GM12878 (cell line): Measurements from ENCODE around the gene FASTKD2. TPM values are rescaled to one million over a fixed set of nuclear protein-coding genes. Genes with fewer than 3 reads are reported as not detected.

Experiments used
- CHD4 ChIP-seq: fragments of 200-600 bp; sonication (generic); IDR thresholded peaks from 2 replicates; pipeline ENCODE4 v1.6.1; 2016; ENCODE audit warnings: mild to moderate bottlenecking
- CREB1 ChIP-seq: IDR thresholded peaks from 2 replicates; pipeline ENCODE4 v1.6.1; 2012; ENCODE audit warnings: low read depth, mild to moderate bottlenecking, inconsistent platforms
- CREM ChIP-seq: IDR thresholded peaks from 2 replicates; pipeline ENCODE4 v1.6.1; 2014; ENCODE audit warnings: antibody characterized with exemption, low read depth
- CUX1 ChIP-seq: IDR thresholded peaks from 2 replicates; pipeline ENCODE4 v1.6.1; 2012; ENCODE audit warnings: improper control_type of control experiment, low read depth, low read length; ENCODE audit not compliant: insufficient replicate concordance
- E2F4 ChIP-seq: IDR thresholded peaks from 2 replicates; pipeline ENCODE4 v1.6.1; 2012; ENCODE audit warnings: low read depth, low read length, improper control_type of control experiment
- GATAD2B ChIP-seq: fragments of 450-650 bp; conservative IDR thresholded peaks from 2 replicates; pipeline ENCODE4 v1.6.1; 2017; ENCODE audit warnings: low read depth, mild to moderate bottlenecking, moderate library complexity
- IKZF1 ChIP-seq: fragments of 450-650 bp; conservative IDR thresholded peaks from 2 replicates; pipeline ENCODE4 v1.6.1; 2017; ENCODE audit warnings: antibody characterized with exemption, mild to moderate bottlenecking
- IKZF2 ChIP-seq, 2 experiments: fragments of 450-650 bp; IDR thresholded peaks; 2 replicates each; pipeline ENCODE4 v1.6.1; 2017; ENCODE audit warnings: mild to moderate bottlenecking in 2 of 2, moderate library complexity in 2 of 2
- IRF4 ChIP-seq: IDR thresholded peaks from 2 replicates; pipeline ENCODE4 v1.6.1; 2011; ENCODE audit warnings: low read depth, low read length
- KDM1A ChIP-seq: fragments of 200-600 bp; sonication (generic); IDR thresholded peaks from 2 replicates; pipeline ENCODE4 v1.6.1; 2016; ENCODE audit warnings: borderline replicate concordance
- MXI1 ChIP-seq: fragments of 150-350 bp; IDR thresholded peaks from 2 replicates; pipeline ENCODE4 v1.6.1; 2011; ENCODE audit warnings: low read depth, mild to moderate bottlenecking, inconsistent platforms, low read length, improper control_type of control experiment
- NFYA ChIP-seq: IDR thresholded peaks from 2 replicates; pipeline ENCODE4 v1.6.1; 2011; ENCODE audit warnings: low read depth, mild to moderate bottlenecking, low read length, improper control_type of control experiment, borderline replicate concordance
- NKRF ChIP-seq: fragments of 450-650 bp; conservative IDR thresholded peaks from 2 replicates; pipeline ENCODE4 v1.6.1; 2017; ENCODE audit warnings: mild to moderate bottlenecking, moderate library complexity
- POU2F2 ChIP-seq: IDR thresholded peaks from 3 replicates; pipeline ENCODE4 v1.6.1; 2011; ENCODE audit warnings: low read depth, mild to moderate bottlenecking, low read length, borderline replicate concordance
- RAD51 ChIP-seq: fragments of 450-650 bp; IDR thresholded peaks from 2 replicates; pipeline ENCODE4 v1.6.1; 2016; ENCODE audit warnings: moderate library complexity, mild to moderate bottlenecking, inconsistent platforms
- RBBP5 ChIP-seq: fragments of 200-600 bp; sonication (generic); conservative IDR thresholded peaks from 2 replicates; pipeline ENCODE4 v1.6.1; 2016
- REST ChIP-seq: IDR thresholded peaks from 2 replicates; pipeline ENCODE4 v1.6.1; 2012; ENCODE audit warnings: mild to moderate bottlenecking, low read depth, low read length
- SIN3A ChIP-seq: IDR thresholded peaks from 2 replicates; pipeline ENCODE4 v1.6.1; 2012; ENCODE audit warnings: low read depth, low read length, improper control_type of control experiment
- SPI1 ChIP-seq: IDR thresholded peaks from 2 replicates; pipeline ENCODE4 v1.6.1; 2011; ENCODE audit warnings: low read depth, mild to moderate bottlenecking, low read length, moderate library complexity, borderline replicate concordance; ENCODE audit not compliant: insufficient read depth
- ZSCAN29 ChIP-seq: fragments of 450-650 bp; IDR thresholded peaks from 2 replicates; pipeline ENCODE4 v1.6.1; 2017; ENCODE audit warnings: mild to moderate bottlenecking, moderate library complexity
- polyA plus RNA-seq, 11 experiments: library from polyadenylated mRNA; depleted of rRNA in 4 of 11; unstranded in 6 of 11; stranded (reverse) in 5 of 11; fragments of >200 nt; fragmentation: Nextera tagmentation in 4 of 11; fragmentation: Illumina TruSeq in 1 of 11; extraction: Ambion mirVana in 4 of 11; extraction: Trizol in 1 of 11; gene quantifications; 1 replicate in 1 of 11; 2 replicates in 10 of 11; pipeline versions ENCODE4 v1.2.1 to v1.2.3, GENCODE V29; 2011 to 2016; ENCODE audit warnings: inconsistent platforms in 2 of 11, missing spikeins in 2 of 11, low read depth in 1 of 11
- total RNA-seq, 4 experiments: library from RNA; depleted of rRNA in 3 of 4; stranded (reverse); fragments of >200 nt in 3 of 4; fragmentation: Illumina TruSeq in 1 of 4; extraction: Trizol in 1 of 4; gene quantifications; 2 replicates each; pipeline versions ENCODE4 v1.2.1 to v1.2.3, GENCODE V29; 2013 to 2021

Gene FASTKD2
- total and polyA plus RNA-seq, 10 of the 15 experiments (the other 5 are each of a cell fraction or from before 2014, with no cell fraction given) = 32.1 to 115 (median 52.3) TPM

- no peak for TF ChIP-seq REST
- TF ChIP-seq MXI1 = no peak
- no peak; the same call in 2 of the 3 replicates for TF ChIP-seq POU2F2
- no peak for TF ChIP-seq RAD51
- no peak for TF ChIP-seq CREB1
- TF ChIP-seq KDM1A = no peak
- TF ChIP-seq GATAD2B = no peak
- TF ChIP-seq SPI1 = no peak
- TF ChIP-seq NKRF = peak; percentile 54; the same call in 1 of the 2 replicates
- no peak for TF ChIP-seq IKZF1
- TF ChIP-seq E2F4 = 0 out of 2 replicates have a peak, but pooled peaks have one; percentile 14
- TF ChIP-seq IRF4 = no peak
- TF ChIP-seq CHD4 = no peak
- no peak for TF ChIP-seq CUX1
- TF ChIP-seq NFYA = no peak
- no peak for TF ChIP-seq ZSCAN29
- no peak for TF ChIP-seq IKZF2 (IDR thresholded peaks at IDR 0.05)
- TF ChIP-seq RBBP5 = no peak
- TF ChIP-seq CREM = 0 out of 2 replicates have a peak, but pooled peaks have one; percentile 4
- 0 out of 2 replicates have a peak, but pooled peaks have one; percentile 14 for TF ChIP-seq SIN3A
Observed at GRCh38 chr2:206764673-206765241, 649 bp upstream of the FASTKD2 start (continued).
